Measurements from ENCODE around the gene HCK. TPM values are rescaled to one million over a fixed set of nuclear protein-coding genes. Genes with fewer than 3 reads are reported as not detected.

Gene HCK
- total RNA-seq, 2 experiments from 2014 or later = 0.67 to 1.0 TPM

GRCh38 chr20:32018269-32019155 lies 33.5 kb upstream of the HCK start:
- intact Hi-C loops (cut with DNase I, micrococcal nuclease) = no loop called here
- CTCF ChIA-PET = interaction anchor here (1.0 to 2.7 kb wide), 2 partner anchors 13 to 166 kb away, joined by 5 to 10 read pairs; no protein-coding TSS in a partner anchor
- POLR2A ChIA-PET = no interaction called here

DNA sequence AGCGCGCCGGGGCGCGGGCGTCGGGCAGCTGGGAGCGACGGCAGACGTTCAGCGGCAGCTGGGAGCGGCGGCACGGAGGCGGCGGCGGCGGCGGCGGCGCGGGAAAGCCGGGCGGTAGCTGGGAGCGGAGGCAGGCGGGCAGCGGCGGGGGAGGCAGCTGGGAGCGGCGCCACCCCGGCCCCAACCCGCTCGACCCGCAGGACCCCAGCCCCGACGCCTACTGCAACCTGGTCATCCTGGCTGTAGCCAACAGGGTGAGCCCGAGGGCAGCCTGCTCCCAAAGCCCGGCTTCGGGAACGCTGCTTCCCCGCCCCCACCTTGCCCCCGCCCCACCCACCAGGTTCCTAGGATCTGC lies 32.9 kb upstream of the HCK start:
- Mint-ChIP-seq H3K4me3 (peak overlapping the region; percentile 90), H3K27me3 (peaks cover 88% of the 10 kb centered on the region), H3K27ac (no peak overlapping the region), H3K4me1 (ENCODE audit: low read depth) (peaks cover 25% of the 10 kb centered on the region), H3K9me3 (no peaks in the 10 kb centered on the region), H3K36me3 (ENCODE audit: low read depth) (no peaks in the 10 kb centered on the region)
- Histone ChIP-seq H3K36me3 (ENCODE audit: insufficient read depth, low read length) (no peaks in the 10 kb centered on the region), H3K9me3 (ENCODE audit: control insufficient read depth in 1 of 2, insufficient read depth in 1 of 2, low read length in 2 of 2) (no peaks in the 10 kb centered on the region), H3K4me3 (ENCODE audit: low read length) (no peak overlapping the region), H3K27me3 (ENCODE audit: control insufficient read depth in 1 of 2, insufficient read depth in 2 of 2, low read length in 2 of 2) (peaks cover 32 to 67% of the 10 kb centered on the region in 2 experiments), H3K4me1 (ENCODE audit: insufficient read depth, low read length) (peaks cover 22% of the 10 kb centered on the region), H3K27ac (ENCODE audit: low read depth in 1 of 2, low read length in 2 of 2) (no peak overlapping the region)
- TF ChIP-seq, protein P1, sequence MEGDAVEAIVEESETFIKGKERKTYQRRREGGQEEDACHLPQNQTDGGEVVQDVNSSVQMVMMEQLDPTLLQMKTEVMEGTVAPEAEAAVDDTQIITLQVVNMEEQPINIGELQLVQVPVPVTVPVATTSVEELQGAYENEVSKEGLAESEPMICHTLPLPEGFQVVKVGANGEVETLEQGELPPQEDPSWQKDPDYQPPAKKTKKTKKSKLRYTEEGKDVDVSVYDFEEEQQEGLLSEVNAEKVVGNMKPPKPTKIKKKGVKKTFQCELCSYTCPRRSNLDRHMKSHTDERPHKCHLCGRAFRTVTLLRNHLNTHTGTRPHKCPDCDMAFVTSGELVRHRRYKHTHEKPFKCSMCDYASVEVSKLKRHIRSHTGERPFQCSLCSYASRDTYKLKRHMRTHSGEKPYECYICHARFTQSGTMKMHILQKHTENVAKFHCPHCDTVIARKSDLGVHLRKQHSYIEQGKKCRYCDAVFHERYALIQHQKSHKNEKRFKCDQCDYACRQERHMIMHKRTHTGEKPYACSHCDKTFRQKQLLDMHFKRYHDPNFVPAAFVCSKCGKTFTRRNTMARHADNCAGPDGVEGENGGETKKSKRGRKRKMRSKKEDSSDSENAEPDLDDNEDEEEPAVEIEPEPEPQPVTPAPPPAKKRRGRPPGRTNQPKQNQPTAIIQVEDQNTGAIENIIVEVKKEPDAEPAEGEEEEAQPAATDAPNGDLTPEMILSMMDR (IDR thresholded peaks at IDR 0.05) = no peak
- ATAC-seq (ENCODE audit: poor library complexity) = no peak
- DNase-seq = peak in 4 of 14 experiments; percentile 3 to 28 (median 17)
- intact Hi-C loops (cut with DNase I, micrococcal nuclease) = no loop called here
- ChIA-PET CTCF (interaction anchor here (2.7 kb wide), 1 partner anchor 12 kb away, joined by 10 read pairs; no protein-coding TSS in a partner anchor), POLR2A (no interaction called here)

More at GRCh38 chr20:32018269-32019155, 33.5 kb upstream of the HCK start:
- TF ChIP-seq, protein P1 (IDR thresholded peaks at IDR 0.05) = peak; percentile 11
- no peak overlapping the region for H3K27ac Mint-ChIP-seq
- H3K36me3 Mint-ChIP-seq (ENCODE audit: low read depth) = no peaks in the 10 kb centered on the region
- ATAC-seq (ENCODE audit: poor library complexity) = peak; percentile 47
- H3K9me3 Mint-ChIP-seq = no peaks in the 10 kb centered on the region
- DNase-seq = peak; percentile 12 to 65 (median 34)
- H3K36me3 ChIP-seq (ENCODE audit: insufficient read depth, low read length) = no peaks in the 10 kb centered on the region
- H3K4me1 Mint-ChIP-seq (ENCODE audit: low read depth) = peaks cover 25% of the 10 kb centered on the region
- peaks cover 22% of the 10 kb centered on the region for H3K4me1 ChIP-seq (ENCODE audit: insufficient read depth, low read length)
- H3K4me3 ChIP-seq (ENCODE audit: low read length) = peak overlapping the region; percentile 54
- peaks cover 82% of the 10 kb centered on the region for H3K27me3 Mint-ChIP-seq
- H3K4me3 Mint-ChIP-seq = peak overlapping the region; percentile 84
- peaks cover 32 to 67% of the 10 kb centered on the region in 2 experiments for H3K27me3 ChIP-seq (ENCODE audit: control insufficient read depth in 1 of 2, insufficient read depth in 2 of 2, low read length in 2 of 2)
- no peak overlapping the region for H3K27ac ChIP-seq (ENCODE audit: low read depth in 1 of 2, low read length in 2 of 2)
- H3K9me3 ChIP-seq (ENCODE audit: control insufficient read depth in 1 of 2, insufficient read depth in 1 of 2, low read length in 2 of 2) = no peaks in the 10 kb centered on the region

DNA sequence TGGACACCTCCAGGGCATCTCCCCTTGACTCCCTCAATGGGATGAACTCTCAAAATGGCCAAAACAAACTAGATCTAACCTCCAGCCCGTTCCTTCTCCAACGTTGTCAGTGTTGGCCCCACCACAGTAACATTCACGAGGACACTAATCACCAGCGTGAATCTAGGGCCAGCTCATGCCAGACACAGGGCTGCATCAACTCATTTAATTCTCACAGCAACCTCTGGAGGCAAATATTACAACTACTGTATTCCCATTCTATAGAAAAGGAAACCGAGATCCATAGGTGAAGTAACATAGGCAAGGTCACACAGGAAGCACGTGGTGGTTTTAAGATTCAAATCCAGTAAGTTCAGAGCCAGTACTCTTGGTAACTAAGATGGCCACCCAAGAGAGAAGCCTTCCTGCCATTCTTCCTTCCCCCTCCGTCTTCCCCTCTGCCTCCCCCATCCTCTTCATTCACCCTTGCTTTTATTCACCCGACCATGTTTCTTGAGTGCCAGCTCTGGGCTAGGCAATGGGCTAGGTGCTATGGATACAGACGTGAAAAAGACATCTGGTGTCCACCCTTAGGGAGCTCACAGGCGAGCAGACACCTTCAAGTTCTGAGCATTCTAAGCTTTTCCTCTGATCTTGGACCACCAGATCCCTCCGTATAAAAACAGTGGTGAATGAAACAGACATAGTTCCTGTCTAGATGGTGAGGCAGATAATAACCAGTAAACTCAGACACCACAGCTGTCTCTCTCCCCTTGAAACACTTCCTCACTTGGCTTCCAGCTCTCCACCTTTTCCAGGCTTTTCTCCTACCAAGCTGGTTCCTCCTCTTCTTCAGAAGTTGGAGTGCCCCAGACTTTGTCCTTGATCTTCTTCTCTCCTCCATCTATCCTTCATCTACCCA lies 32.2 kb upstream of the HCK start:
- CTCF ChIA-PET = interaction anchor here (1.0 to 2.7 kb wide), 2 partner anchors 12 to 167 kb away, joined by 3 to 10 read pairs; no protein-coding TSS in a partner anchor
- H3K36me3 Mint-ChIP-seq (ENCODE audit: low read depth) = no peaks in the 10 kb centered on the region
- Histone ChIP-seq H3K36me3 (ENCODE audit: insufficient read depth, low read length) (no peaks in the 10 kb centered on the region), H3K27ac (ENCODE audit: low read depth in 1 of 2, low read length in 2 of 2) (no peak overlapping the region), H3K4me1 (ENCODE audit: insufficient read depth, low read length) (peaks cover 22% of the 10 kb centered on the region), H3K9me3 (ENCODE audit: control insufficient read depth in 1 of 2, insufficient read depth in 1 of 2, low read length in 2 of 2) (no peaks in the 10 kb centered on the region), H3K4me3 (ENCODE audit: low read length) (no peak overlapping the region), H3K27me3 (ENCODE audit: control insufficient read depth in 1 of 2, insufficient read depth in 2 of 2, low read length in 2 of 2) (peaks cover 32 to 67% of the 10 kb centered on the region in 2 experiments)
- TF ChIP-seq, protein P1 (IDR thresholded peaks at IDR 0.05) = no peak
- H3K4me3 Mint-ChIP-seq = peak overlapping the region; percentile 90
- H3K27me3 Mint-ChIP-seq = peaks cover 88% of the 10 kb centered on the region
- H3K9me3 Mint-ChIP-seq = no peaks in the 10 kb centered on the region
- peaks cover 25% of the 10 kb centered on the region for H3K4me1 Mint-ChIP-seq (ENCODE audit: low read depth)
- ATAC-seq (ENCODE audit: poor library complexity) (no peak), DNase-seq (no peak)
- intact Hi-C loops (cut with DNase I, micrococcal nuclease) = loop anchor here in 1 of 2 experiments (5.0 kb wide), 1 partner anchor 143 kb away; no protein-coding TSS in a partner anchor
- H3K27ac Mint-ChIP-seq = no peak overlapping the region
- POLR2A ChIA-PET = no interaction called here

Measured in CD4-positive, alpha-beta T cell (primary cell).